ENCODE measurements around the gene TFB1M.

Gene TFB1M

DNA sequence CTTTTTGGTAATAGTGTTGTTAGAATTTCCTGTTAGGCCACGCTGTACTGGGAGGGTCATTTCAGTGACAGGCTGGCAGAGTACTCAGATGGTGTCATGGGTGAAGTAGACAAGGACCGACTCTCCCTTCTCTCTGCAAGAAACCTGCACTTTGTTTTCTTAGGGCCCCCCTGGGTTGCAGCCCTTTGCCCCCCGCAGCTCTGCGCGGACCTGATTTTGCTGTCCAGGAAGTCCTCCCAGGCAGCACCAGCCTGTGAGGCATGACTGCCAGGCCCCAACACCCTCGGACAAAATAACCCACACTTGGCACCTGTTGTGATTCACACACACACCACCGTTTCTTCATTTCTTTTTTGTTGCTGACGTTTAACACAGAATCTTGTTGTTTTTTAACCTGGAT is 72.3 kb downstream of the TFB1M start:
- H3K36me3 ChIP-seq (replicated peaks; ENCODE audit: insufficient read depth, low read length): no peaks in the 10 kb centered on the region
- DNase-seq: no peak
- no peak overlapping the region for H3K27ac ChIP-seq (ENCODE audit: low read length)
- H3K79me2 ChIP-seq (ENCODE audit: low read length): no peaks in the 10 kb centered on the region
- no peak for TF ChIP-seq EZH2phosphoT487 (IDR thresholded peaks at IDR 0.05; ENCODE audit: low read length)
- no peak for TF ChIP-seq EZH2 (optimal IDR thresholded peaks at IDR 0.05; ENCODE audit: low read depth, low read length)
- H3K4me2 ChIP-seq (ENCODE audit: low read depth, low read length): no peak overlapping the region
- H3K27me3 ChIP-seq (replicated peaks; ENCODE audit: insufficient read depth, low read length): no peaks in the 10 kb centered on the region
- H3K4me3 ChIP-seq (ENCODE audit: low read length): no peak overlapping the region
- H3K4me1 ChIP-seq (ENCODE audit: low read length): no peaks in the 10 kb centered on the region
- H3F3A ChIP-seq (ENCODE audit: insufficient read depth, low read length): no peaks in the 10 kb centered on the region
- H4K20me1 ChIP-seq (ENCODE audit: insufficient read depth, low read length): no peaks in the 10 kb centered on the region
- no peaks in the 10 kb centered on the region for H3K9me2 ChIP-seq (replicated peaks; ENCODE audit: insufficient read depth, low read length)
- no peak overlapping the region for H2AFZ ChIP-seq (ENCODE audit: low read length)
- no peaks in the 10 kb centered on the region for H3K9me3 ChIP-seq (replicated peaks; ENCODE audit: insufficient read depth, low read length)
- no peak overlapping the region for H3K9ac ChIP-seq (ENCODE audit: low read length)

DNA sequence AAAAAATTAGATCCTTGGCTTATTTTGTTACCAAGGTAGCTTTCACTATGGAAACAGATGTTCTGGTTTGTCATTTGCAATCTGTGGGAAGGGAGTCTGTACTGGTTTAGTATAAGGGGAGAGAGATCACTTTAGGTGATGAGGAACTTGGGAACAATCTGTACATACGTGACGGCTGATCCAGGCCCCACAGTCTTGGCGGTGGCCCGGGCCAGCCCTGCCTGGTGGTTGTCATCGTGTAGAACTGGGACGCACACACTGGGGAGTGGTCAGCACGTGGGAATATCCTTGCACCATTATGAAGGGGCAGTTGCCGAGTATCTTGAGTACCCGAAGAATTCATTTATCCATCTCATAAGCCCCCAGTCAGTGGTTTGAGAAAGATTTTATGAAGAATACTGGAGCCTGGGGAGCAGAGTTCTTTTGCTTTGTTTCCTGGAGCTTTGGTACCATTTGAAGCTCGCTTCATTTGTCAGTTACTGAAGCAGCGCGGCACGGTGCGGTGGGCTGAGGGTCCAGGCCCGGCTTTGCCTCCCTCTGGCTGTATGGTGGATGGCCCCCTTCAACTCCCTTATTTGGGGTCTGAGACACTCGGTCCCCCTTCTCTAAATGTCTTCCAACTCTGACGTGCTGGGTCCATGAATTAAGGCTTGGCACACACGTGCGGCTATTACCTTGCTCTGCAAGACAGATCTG is 73.2 kb downstream of the TFB1M start:
- H3K79me2 ChIP-seq (ENCODE audit: low read length): no peaks in the 10 kb centered on the region
- H3K9me2 ChIP-seq (replicated peaks; ENCODE audit: insufficient read depth, low read length): no peaks in the 10 kb centered on the region
- TF ChIP-seq EZH2 (optimal IDR thresholded peaks at IDR 0.05; ENCODE audit: low read depth, low read length): no peak
- TF ChIP-seq EZH2phosphoT487 (IDR thresholded peaks at IDR 0.05; ENCODE audit: low read length): no peak
- no peak for TF ChIP-seq CTCF (IDR thresholded peaks at IDR 0.05; ENCODE audit: low read length)
- H3K4me1 ChIP-seq (ENCODE audit: low read length): no peaks in the 10 kb centered on the region
- no peak overlapping the region for H3K27ac ChIP-seq (ENCODE audit: low read length)
- H2AFZ ChIP-seq (ENCODE audit: low read length): no peak overlapping the region
- H3K9me3 ChIP-seq (replicated peaks; ENCODE audit: insufficient read depth, low read length): no peaks in the 10 kb centered on the region
- H3K4me3 ChIP-seq (ENCODE audit: low read length): no peak overlapping the region
- no peak for DNase-seq
- H3K9ac ChIP-seq (ENCODE audit: low read length): no peak overlapping the region
- H3K27me3 ChIP-seq (replicated peaks; ENCODE audit: insufficient read depth, low read length): no peaks in the 10 kb centered on the region
- no peaks in the 10 kb centered on the region for H3F3A ChIP-seq (ENCODE audit: insufficient read depth, low read length)
- H3K4me2 ChIP-seq (ENCODE audit: low read depth, low read length): no peak overlapping the region
- no peaks in the 10 kb centered on the region for H4K20me1 ChIP-seq (ENCODE audit: insufficient read depth, low read length)
- no peaks in the 10 kb centered on the region for H3K36me3 ChIP-seq (replicated peaks; ENCODE audit: insufficient read depth, low read length)

DNA sequence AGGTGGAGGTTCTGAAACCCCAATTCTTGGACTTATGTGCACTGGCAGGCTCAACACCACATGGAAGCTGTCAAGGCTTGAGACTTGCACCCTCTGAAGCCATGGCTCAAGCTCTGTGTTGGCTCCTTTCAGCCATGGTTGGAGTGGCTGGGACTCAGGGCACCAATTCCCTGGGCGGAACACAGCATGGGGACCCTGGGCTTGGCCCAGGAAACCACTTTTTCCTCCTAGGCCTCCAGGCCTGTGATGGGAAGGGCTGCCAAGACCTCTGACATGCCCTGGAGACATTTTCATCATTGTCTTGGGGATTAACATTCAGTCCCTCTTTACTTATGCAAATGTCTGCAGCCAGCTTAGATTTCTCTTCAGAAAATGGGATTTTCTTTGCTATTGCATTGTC is 76.7 kb downstream of the TFB1M start:
- H3K36me3 ChIP-seq (replicated peaks; ENCODE audit: insufficient read depth, low read length): no peaks in the 10 kb centered on the region
- H3K9me3 ChIP-seq (replicated peaks; ENCODE audit: insufficient read depth, low read length): no peaks in the 10 kb centered on the region
- no peak overlapping the region for H3K4me3 ChIP-seq (ENCODE audit: low read length)
- H2AFZ ChIP-seq (ENCODE audit: low read length): no peak overlapping the region
- no peaks in the 10 kb centered on the region for H3K27me3 ChIP-seq (replicated peaks; ENCODE audit: insufficient read depth, low read length)
- no peak overlapping the region for H3K9ac ChIP-seq (ENCODE audit: low read length)
- TF ChIP-seq EZH2phosphoT487 (IDR thresholded peaks at IDR 0.05; ENCODE audit: low read length) (no peak), EZH2 (optimal IDR thresholded peaks at IDR 0.05; ENCODE audit: low read depth, low read length) (no peak), CTCF (IDR thresholded peaks at IDR 0.05; ENCODE audit: low read length) (no peak)
- no peaks in the 10 kb centered on the region for H3K9me2 ChIP-seq (replicated peaks; ENCODE audit: insufficient read depth, low read length)
- no peak overlapping the region for H3K4me2 ChIP-seq (ENCODE audit: low read depth, low read length)
- DNase-seq: no peak
- no peaks in the 10 kb centered on the region for H3K4me1 ChIP-seq (ENCODE audit: low read length)
- no peak overlapping the region for H3K27ac ChIP-seq (ENCODE audit: low read length)
- H3K79me2 ChIP-seq (ENCODE audit: low read length): no peaks in the 10 kb centered on the region
- no peaks in the 10 kb centered on the region for H4K20me1 ChIP-seq (ENCODE audit: insufficient read depth, low read length)
- no peaks in the 10 kb centered on the region for H3F3A ChIP-seq (ENCODE audit: insufficient read depth, low read length)

DNA sequence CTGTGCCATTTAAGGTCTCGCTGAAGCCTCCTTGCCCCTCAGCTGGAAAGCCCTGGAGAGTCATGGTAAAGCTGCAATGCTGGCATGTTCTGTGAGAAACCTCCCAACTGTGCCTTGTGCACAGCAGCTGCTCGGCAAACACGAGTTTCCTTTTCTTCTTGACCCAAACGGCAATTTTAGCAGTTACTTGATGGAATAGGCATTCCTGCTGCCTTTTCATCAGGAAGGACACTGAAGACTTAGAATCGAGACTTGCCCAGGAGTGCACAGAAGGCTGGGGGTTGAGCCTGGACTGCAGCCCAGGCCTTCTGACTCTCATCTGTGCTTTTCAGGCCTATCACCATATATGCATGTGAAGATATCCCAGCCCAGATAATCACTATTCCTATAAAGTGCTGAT is 79.2 kb downstream of the TFB1M start:
- H3K36me3 ChIP-seq (replicated peaks; ENCODE audit: insufficient read depth, low read length): no peaks in the 10 kb centered on the region
- no peak for DNase-seq

More for the DNA sequence above, 79.2 kb downstream of the TFB1M start:
- Histone ChIP-seq H3F3A (ENCODE audit: insufficient read depth, low read length) (no peaks in the 10 kb centered on the region), H3K4me3 (ENCODE audit: low read length) (no peak overlapping the region), H3K9me3 (replicated peaks; ENCODE audit: insufficient read depth, low read length) (no peaks in the 10 kb centered on the region), H3K4me1 (ENCODE audit: low read length) (no peaks in the 10 kb centered on the region), H3K4me2 (ENCODE audit: low read depth, low read length) (no peak overlapping the region), H3K9me2 (replicated peaks; ENCODE audit: insufficient read depth, low read length) (no peaks in the 10 kb centered on the region), H4K20me1 (ENCODE audit: insufficient read depth, low read length) (no peaks in the 10 kb centered on the region), H3K9ac (ENCODE audit: low read length) (no peak overlapping the region), H3K27me3 (replicated peaks; ENCODE audit: insufficient read depth, low read length) (no peaks in the 10 kb centered on the region), H3K79me2 (ENCODE audit: low read length) (no peaks in the 10 kb centered on the region), H3K27ac (ENCODE audit: low read length) (no peak overlapping the region), H2AFZ (ENCODE audit: low read length) (no peak overlapping the region)
- TF ChIP-seq EZH2phosphoT487 (IDR thresholded peaks at IDR 0.05; ENCODE audit: low read length): no peak

All from MM.1S (cell line).